MCF 10A (cell line): ENCODE measurements around the gene FAXDC2. TPM values are rescaled to one million over a fixed set of nuclear protein-coding genes. Genes with fewer than 3 reads are reported as not detected.

Experiments
- BruUV-seq: library from RNA; stranded (reverse); fragments of 400-500 nt; replicated peaks from 2 replicates; lab custom pipeline; 2021; lab: Mats Ljungman, UMichigan
- CTCF ChIA-PET: fragments of 300-600 bp; sonication (Branson Sonifier 250); formaldehyde crosslinking; extraction: SDS; loops from one replicate; lab custom pipeline; 2021; ENCODE audit warnings: antibody characterized with exemption, inconsistent platforms; lab: Yijun Ruan, JAX
- POLR2A ChIA-PET: fragments of 300-600, 350-650 bp; sonication (Branson Sonifier 250); formaldehyde crosslinking; extraction: SDS; loops from one replicate; lab custom pipeline; 2020; ENCODE audit warnings: antibody characterized with exemption, inconsistent platforms; lab: Yijun Ruan, JAX
- DNase-seq: peaks from one replicate; pipeline ENCODE4 v3.0.0-alpha.2; 2018; ENCODE audit not compliant: unreplicated experiment
- H3K27ac Mint-ChIP-seq: one replicate; pipeline ENCODE4 v1.8.0; 2022; ENCODE audit warnings: mild to moderate bottlenecking, low read depth, mixed read lengths; ENCODE audit not compliant: unreplicated experiment
- H3K27me3 Mint-ChIP-seq: one replicate; pipeline ENCODE4 v1.8.0; 2022; ENCODE audit warnings: mixed read lengths; ENCODE audit not compliant: insufficient read depth, unreplicated experiment
- H3K36me3 Mint-ChIP-seq: one replicate; pipeline ENCODE4 v1.8.0; 2022; ENCODE audit warnings: mild to moderate bottlenecking, moderate library complexity, mixed read lengths; ENCODE audit not compliant: insufficient read depth, unreplicated experiment
- H3K4me1 Mint-ChIP-seq: one replicate; pipeline ENCODE4 v1.8.0; 2022; ENCODE audit warnings: mixed read lengths; ENCODE audit not compliant: insufficient read depth, unreplicated experiment
- H3K4me3 Mint-ChIP-seq: one replicate; pipeline ENCODE4 v1.8.0; 2022; ENCODE audit warnings: mild to moderate bottlenecking, moderate library complexity, mixed read lengths; ENCODE audit not compliant: unreplicated experiment
- H3K9me3 Mint-ChIP-seq: one replicate; pipeline ENCODE4 v1.8.0; 2022; ENCODE audit warnings: mixed read lengths; ENCODE audit not compliant: unreplicated experiment
- CTCF ChIP-seq: fragments of 200-600 bp; IDR thresholded peaks from one replicate; pipeline ENCODE4 v1.8.0; 2022; ENCODE audit warnings: antibody characterized with exemption, mild to moderate bottlenecking; ENCODE audit not compliant: unreplicated experiment
- intact Hi-C: fragments of 100-400 bp; cut with micrococcal nuclease; formaldehyde crosslinking; loops from 2 replicates; pipeline ENCODE4 v1.14.1; 2022
- total RNA-seq: library from RNA; stranded (reverse); gene quantifications from 2 replicates; pipeline ENCODE4 v1.2.3, GENCODE V29; 2022

The FAXDC2 gene
- total RNA-seq, 1 experiment from 2014 or later: 2.1 TPM

GRCh38 chr5:154892369-154892771 is 42.0 kb upstream of the FAXDC2 start:
- H3K4me3 Mint-ChIP-seq: no peak overlapping the region
- no peak for TF ChIP-seq CTCF
- H3K9me3 Mint-ChIP-seq: peaks cover under 1% of the 10 kb centered on the region
- POLR2A ChIA-PET: interaction anchor here (1.7 kb wide), 1 partner anchor 10 kb away, joined by 5 read pairs; no protein-coding TSS in a partner anchor
- no TSS peak for BruUV-seq
- H3K27ac Mint-ChIP-seq: no peak overlapping the region
- intact Hi-C loops: no loop called here
- CTCF ChIA-PET: interaction anchor here (1.4 kb wide), 1 partner anchor 11 kb away, joined by 4 read pairs; no protein-coding TSS in a partner anchor
- H3K27me3 Mint-ChIP-seq: no peaks in the 10 kb centered on the region
- peaks cover 100% of the 10 kb centered on the region for H3K36me3 Mint-ChIP-seq
- H3K4me1 Mint-ChIP-seq: no peaks in the 10 kb centered on the region
- no peak for DNase-seq

GRCh38 chr5:154885439-154885838 is 35.0 kb upstream of the FAXDC2 start:
- Mint-ChIP-seq H3K4me3 (no peak overlapping the region), H3K9me3 (peaks cover 25% of the 10 kb centered on the region), H3K36me3 (peaks cover 70% of the 10 kb centered on the region), H3K27ac (no peak overlapping the region), H3K4me1 (no peaks in the 10 kb centered on the region), H3K27me3 (no peaks in the 10 kb centered on the region)
- no peak for TF ChIP-seq CTCF
- BruUV-seq: no TSS peak
- DNase-seq: no peak
- intact Hi-C loops: no loop called here
- POLR2A ChIA-PET: interaction anchor here (0.6 to 0.9 kb wide), 4 partner anchors 13 to 21 kb away, joined by 3 to 4 read pairs (median 3); no protein-coding TSS in a partner anchor
- CTCF ChIA-PET: interaction anchor here (0.6 to 0.7 kb wide), 3 partner anchors 22 to 237 kb away, joined by 3 to 5 read pairs (median 3); no protein-coding TSS in a partner anchor

GRCh38 chr5:154884424-154884823 is 34.0 kb upstream of the FAXDC2 start:
- Mint-ChIP-seq H3K27me3 (no peaks in the 10 kb centered on the region), H3K4me1 (no peaks in the 10 kb centered on the region), H3K9me3 (peaks cover 25% of the 10 kb centered on the region), H3K4me3 (no peak overlapping the region), H3K36me3 (peaks cover 60% of the 10 kb centered on the region), H3K27ac (no peak overlapping the region)
- no TSS peak for BruUV-seq
- TF ChIP-seq CTCF: no peak
- no peak for DNase-seq
- ChIA-PET CTCF (no interaction called here), POLR2A (interaction anchor here (0.9 kb wide), 1 partner anchor 12 kb away, joined by 3 read pairs; no protein-coding TSS in a partner anchor)
- intact Hi-C loops: no loop called here

GRCh38 chr5:154881986-154882385 is 31.6 kb upstream of the FAXDC2 start:
- Mint-ChIP-seq H3K4me3 (no peak overlapping the region), H3K9me3 (peaks cover 21% of the 10 kb centered on the region), H3K27ac (no peak overlapping the region), H3K4me1 (no peaks in the 10 kb centered on the region), H3K27me3 (no peaks in the 10 kb centered on the region), H3K36me3 (peaks cover 41% of the 10 kb centered on the region)
- POLR2A ChIA-PET: interaction anchor here (0.7 to 2.5 kb wide), 2 partner anchors 52 to 66 kb away, joined by 5 to 6 read pairs; no protein-coding TSS in a partner anchor
- intact Hi-C loops: no loop called here
- CTCF ChIA-PET: interaction anchor here (1.1 kb wide), 1 partner anchor 19 kb away, joined by 3 read pairs; no protein-coding TSS in a partner anchor
- no peak for TF ChIP-seq CTCF
- no TSS peak for BruUV-seq
- DNase-seq: no peak
